ENCODE results near the gene EHD4. TPM values are rescaled to one million over a fixed set of nuclear protein-coding genes. Genes with fewer than 3 reads are reported as not detected.

EHD4 gene
- polyA plus RNA-seq, 2 of the 4 experiments (the other 2 are of a cell fraction): 8.2 to 9.0 TPM

- TF ChIP-seq ZNF302 (CRISPR knock-in tag; IDR thresholded peaks at IDR 0.05): no peak
- no peak for TF ChIP-seq SREBF2 (IDR thresholded peaks at IDR 0.05)
- no peak for TF ChIP-seq GATA3 (IDR thresholded peaks at IDR 0.05; ENCODE audit: borderline replicate concordance)
- TF ChIP-seq FOSB (CRISPR knock-in tag; IDR thresholded peaks at IDR 0.05): no peak
- no peak for TF ChIP-seq CTCF (IDR thresholded peaks at IDR 0.05)
- TF ChIP-seq EP300 (IDR thresholded peaks at IDR 0.05): no peak
- TF ChIP-seq KDM5A (IDR thresholded peaks at IDR 0.05): no peak
- no peak for TF ChIP-seq JUN (IDR thresholded peaks at IDR 0.05)
- TF ChIP-seq HES2 (IDR thresholded peaks at IDR 0.05): no peak
- no peak for TF ChIP-seq MAZ (IDR thresholded peaks at IDR 0.05; ENCODE audit: borderline replicate concordance, low read depth, low read length)
- TF ChIP-seq RNF2 (IDR thresholded peaks at IDR 0.05; ENCODE audit: borderline replicate concordance, low read depth): no peak
- ATAC-seq (no peak), DNase-seq (ENCODE audit: low read depth in 1 of 2, low spot score in 1 of 2) (no peak), FAIRE-seq (no peak)
- H3K4me1 ChIP-seq: no peaks in the 10 kb centered on the region
- H3K4me2 ChIP-seq: no peak overlapping the region
- H3K27ac ChIP-seq: no peak overlapping the region
- POLR2A ChIA-PET: no interaction called here
- H3K9me3 ChIP-seq: no peaks in the 10 kb centered on the region
- WGBS (ENCODE audit: missing lambda C conversion rate): 72% methylated on average over 10 of the region's 19 CpGs
- H3K4me3 ChIP-seq: no peak overlapping the region
- CTCF ChIA-PET: interaction anchor here (0.7 to 1.8 kb wide), 4 partner anchors 12 to 222 kb away, joined by 3 to 6 read pairs (median 5); no protein-coding TSS in a partner anchor
These were observed 109.7 kb downstream of the EHD4 start for GRCh38 chr15:41862515-41863116.

GRCh38 chr15:41861736-41862356, 110.5 kb downstream of the EHD4 start:
- FAIRE-seq (no peak), DNase-seq (ENCODE audit: low read depth in 1 of 2, low spot score in 1 of 2) (no peak), ATAC-seq (no peak)
- no peaks in the 10 kb centered on the region for H3K4me1 ChIP-seq
- ChIA-PET CTCF (interaction anchor here (0.7 to 1.8 kb wide), 4 partner anchors 9 to 222 kb away, joined by 3 to 6 read pairs (median 4); no protein-coding TSS in a partner anchor), POLR2A (no interaction called here)
- H3K27ac ChIP-seq: no peak overlapping the region
- WGBS (ENCODE audit: missing lambda C conversion rate): 79% methylated on average over 16 of the region's 18 CpGs
- TF ChIP-seq HOXA7 (CRISPR knock-in tag; IDR thresholded peaks at IDR 0.05) (no peak), KDM5A (IDR thresholded peaks at IDR 0.05) (no peak), RCOR1 (IDR thresholded peaks at IDR 0.05; ENCODE audit: low read depth, low read length) (no peak), RAD21 (conservative IDR thresholded peaks at IDR 0.05 in 1 of 2, IDR thresholded peaks at IDR 0.05 in 1 of 2) (no peak), CHD4 (IDR thresholded peaks at IDR 0.05; ENCODE audit: borderline replicate concordance) (no peak), CEBPB (IDR thresholded peaks at IDR 0.05) (no peak), PHF8 (IDR thresholded peaks at IDR 0.05; ENCODE audit: borderline replicate concordance, low read depth) (no peak), MAX (IDR thresholded peaks at IDR 0.05) (no peak), POLR2AphosphoS2 (conservative IDR thresholded peaks at IDR 0.05; ENCODE audit: low read length) (no peak), ELK1 (IDR thresholded peaks at IDR 0.05; ENCODE audit: low read depth, low read length) (no peak), TP53 (CRISPR knock-in tag; IDR thresholded peaks at IDR 0.05) (no peak)
- H3K4me3 ChIP-seq: no peak overlapping the region
- H3K4me2 ChIP-seq: no peak overlapping the region
- H3K9me3 ChIP-seq: no peaks in the 10 kb centered on the region

Data from A549 (cell line).